Left lobe of liver (tissue), 2 donors: ENCODE results near the gene SLC35F1. TPM values are rescaled to one million over a fixed set of nuclear protein-coding genes. Genes with fewer than 3 reads are reported as not detected.
A peak's percentile ranks its signal among the peaks of the same experiment; 100 is the strongest.

ENCODE experiments used
- ATAC-seq: fragments of 200-7000 bp; cut with Tn5 transposase; one replicate; pipeline ENCODE4 v1.9.1; 2020; ENCODE audit warnings: mild to moderate bottlenecking, moderate library complexity
- DNase-seq: peaks from one replicate; pipeline ENCODE4 v3.0.0-alpha.2; 2020; ENCODE audit warnings: low spot score
- total RNA-seq: library from RNA; stranded (reverse); gene quantifications from one replicate; pipeline ENCODE4 v1.2.1, GENCODE V29; 2021
- donor health status: DM: no; HTN: no; CAD: no; lungs with moderate emphysema.
- donor health status: DM: no; HTN: yes; CAD: no.

Gene SLC35F1
- total RNA-seq, 1 donor from 2014 or later = not detected

- no peak for ATAC-seq
- DNase-seq = no peak
Observed at GRCh38 chr6:118305081-118305480, 398.0 kb downstream of the SLC35F1 start.

- ATAC-seq (peak; percentile 61), DNase-seq (no peak)
Observed at GRCh38 chr6:118306392-118307238, 399.6 kb downstream of the SLC35F1 start.

GRCh38 chr6:118307581-118307980, 400.5 kb downstream of the SLC35F1 start:
- ATAC-seq = peak; percentile 84
- DNase-seq = peak; percentile 68

DNA sequence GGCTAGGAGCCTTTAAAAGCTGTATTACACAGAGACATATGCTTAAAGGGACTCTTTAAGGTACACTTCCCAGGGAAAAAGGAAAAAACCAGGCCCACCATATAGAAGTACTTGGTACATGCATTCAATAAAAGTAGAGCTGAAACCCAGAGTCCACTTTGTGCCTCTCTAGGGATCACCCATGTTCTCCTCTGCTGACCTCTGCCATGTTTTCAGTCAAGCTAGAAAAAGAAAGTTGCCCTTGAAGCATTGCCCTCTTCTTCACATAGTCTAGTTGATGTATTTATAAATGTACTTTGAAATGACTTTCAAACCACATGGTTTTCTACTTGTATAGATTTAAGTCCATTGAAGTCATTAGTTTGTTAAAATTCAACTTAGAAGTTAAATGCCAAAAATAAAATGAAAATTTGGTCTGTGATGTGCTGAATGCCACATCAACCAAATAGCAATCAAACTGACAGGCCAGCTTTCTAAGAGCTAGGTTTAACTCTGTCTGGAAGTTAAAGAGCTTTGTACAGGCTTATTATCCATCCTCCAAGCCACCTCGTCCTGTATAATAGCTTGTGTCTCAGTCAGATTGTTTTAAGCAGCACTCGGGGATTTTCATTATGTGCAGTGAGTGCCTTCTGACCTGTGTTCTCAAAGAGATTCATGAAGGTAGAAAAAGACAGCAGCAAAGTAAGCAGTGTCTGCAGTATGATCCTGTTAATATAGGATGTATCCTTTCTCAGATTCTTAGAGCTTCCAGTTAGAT, 402.5 kb downstream of the SLC35F1 start:
- DNase-seq (no peak), ATAC-seq (no peak)

- DNase-seq (no peak), ATAC-seq (no peak)
Observed at GRCh38 chr6:118313208-118313607, 406.1 kb downstream of the SLC35F1 start.

- DNase-seq = no peak
- no peak for ATAC-seq
Observed at GRCh38 chr6:118313762-118314161, 406.7 kb downstream of the SLC35F1 start.

DNA sequence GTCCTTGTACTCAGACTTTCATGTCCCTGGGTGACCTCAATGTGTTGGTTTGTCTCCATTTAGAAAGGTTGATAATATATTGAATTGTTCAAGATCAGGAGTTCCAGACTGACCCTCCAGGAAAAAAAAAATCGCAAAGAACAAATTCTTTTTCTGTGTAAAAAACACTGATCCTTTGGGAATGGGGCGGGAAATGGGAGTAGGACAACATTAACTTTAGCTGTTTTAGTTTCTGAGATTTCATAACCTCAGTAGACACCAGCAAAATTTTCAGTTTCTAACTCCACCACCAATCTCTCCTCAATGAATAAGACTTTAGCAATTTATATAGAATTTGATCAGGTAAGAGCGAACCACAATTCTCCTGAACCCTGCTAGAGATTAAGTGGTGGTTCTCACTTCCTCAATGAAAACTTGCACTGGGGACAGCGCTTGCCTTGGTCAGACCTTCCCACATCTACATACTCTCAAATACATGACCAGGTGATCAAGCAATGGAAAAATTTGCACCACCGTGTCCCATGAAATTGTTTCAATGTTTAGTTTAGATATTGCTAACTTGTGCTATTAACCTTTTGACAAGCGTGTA, 409.8 kb downstream of the SLC35F1 start:
- ATAC-seq (no peak), DNase-seq (no peak)

GRCh38 chr6:118317581-118318563, 410.8 kb downstream of the SLC35F1 start:
- ATAC-seq (peak; percentile 66), DNase-seq (no peak)

DNA sequence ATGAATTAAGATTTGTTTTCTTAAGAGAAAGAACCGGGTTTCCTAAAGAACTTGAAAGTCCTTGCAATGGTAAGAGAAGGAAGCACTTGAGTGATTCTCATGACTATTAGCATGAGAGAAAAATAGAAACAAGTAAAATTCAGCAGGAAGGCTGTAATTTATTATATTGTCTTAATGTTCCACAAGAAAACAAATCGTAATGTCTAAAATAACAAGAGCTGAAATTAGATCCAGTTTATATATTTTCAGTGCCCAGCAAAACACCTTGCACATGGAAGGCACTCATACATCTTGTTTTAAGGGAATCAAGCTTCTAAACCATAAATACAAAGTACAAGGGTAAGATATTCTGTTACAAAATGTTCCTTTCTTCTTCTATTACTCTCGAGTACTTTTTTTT, 411.6 kb downstream of the SLC35F1 start:
- DNase-seq (no peak), ATAC-seq (no peak)

- DNase-seq (no peak), ATAC-seq (no peak)
Observed at GRCh38 chr6:118319416-118319815, 412.4 kb downstream of the SLC35F1 start.

- ATAC-seq = peak; percentile 86
- DNase-seq = no peak
Observed at GRCh38 chr6:118319894-118320649, 413.0 kb downstream of the SLC35F1 start.

DNA sequence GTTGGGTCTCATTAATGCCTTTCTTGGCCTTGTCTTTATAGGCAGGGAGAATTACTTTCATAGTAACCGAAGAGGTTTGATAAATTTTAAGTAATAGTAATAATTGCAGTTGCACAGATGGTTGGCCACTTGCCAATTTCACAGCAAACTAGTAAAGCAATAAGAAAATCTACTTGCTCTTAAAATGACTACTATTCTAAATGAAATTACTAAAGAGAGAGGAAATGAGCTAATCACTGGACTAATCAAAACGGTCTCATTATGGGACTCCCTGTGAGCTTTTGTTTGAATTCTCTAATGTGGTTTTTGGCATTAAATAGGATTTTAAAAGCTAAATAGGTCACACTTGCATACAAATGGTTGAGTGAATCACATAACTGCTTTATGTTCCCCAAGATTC, 413.6 kb downstream of the SLC35F1 start:
- ATAC-seq (no peak), DNase-seq (no peak)

DNA sequence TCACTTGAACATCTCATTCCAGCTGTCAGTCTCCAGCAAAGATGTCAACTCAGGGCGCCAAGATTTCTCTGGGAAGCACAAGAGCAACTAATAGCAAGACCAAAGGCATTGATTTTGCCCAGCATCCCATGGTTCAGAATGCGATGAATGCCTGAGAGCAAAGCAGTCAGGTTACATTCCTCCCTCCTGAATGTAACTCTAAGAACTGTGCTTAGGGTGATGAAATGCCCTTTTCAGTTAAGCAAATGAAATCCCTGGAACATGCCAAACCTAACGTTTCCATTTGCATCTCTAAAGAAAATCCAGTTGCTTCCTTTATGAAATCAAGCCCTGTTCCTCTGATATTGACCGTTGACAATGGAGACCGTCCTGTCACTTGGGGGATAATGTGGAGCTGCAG, 417.1 kb downstream of the SLC35F1 start:
- no peak for DNase-seq
- ATAC-seq = no peak

DNA sequence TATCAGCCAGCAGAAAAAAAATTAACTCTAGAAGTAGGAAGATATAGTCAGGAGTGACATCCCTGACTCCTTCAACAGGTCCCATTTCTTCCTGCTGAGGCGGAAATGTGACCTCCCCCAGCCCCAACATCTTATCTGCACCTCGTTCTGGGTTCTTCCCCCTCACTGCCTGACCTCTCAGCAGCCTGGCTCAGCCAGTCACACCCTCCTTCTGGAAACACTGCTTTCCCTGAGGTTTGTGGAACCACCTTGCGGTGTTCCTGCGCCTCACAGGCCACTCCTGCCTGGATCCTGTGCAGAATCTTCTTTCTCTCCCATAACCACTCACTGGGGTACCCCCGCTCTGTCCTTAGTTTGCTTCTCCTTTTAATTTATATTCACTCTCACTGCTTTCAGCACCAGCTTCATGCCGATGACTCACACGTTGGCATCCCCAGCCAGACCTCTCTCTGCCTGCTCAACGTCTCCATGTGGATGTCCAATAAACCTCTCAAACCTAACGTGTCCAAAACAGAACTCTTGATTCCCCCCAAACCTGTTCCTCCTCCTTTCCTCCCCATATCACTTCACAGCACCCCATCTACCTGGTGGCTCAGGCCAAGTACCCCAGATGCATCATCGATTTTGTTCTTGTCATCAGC, 418.3 kb downstream of the SLC35F1 start:
- DNase-seq (no peak), ATAC-seq (no peak)

GRCh38 chr6:118326712-118327111, 419.6 kb downstream of the SLC35F1 start:
- DNase-seq = no peak
- ATAC-seq = no peak

- ATAC-seq = peak; percentile 29
- DNase-seq = no peak
Observed at GRCh38 chr6:118327237-118327636, 420.2 kb downstream of the SLC35F1 start.

DNA sequence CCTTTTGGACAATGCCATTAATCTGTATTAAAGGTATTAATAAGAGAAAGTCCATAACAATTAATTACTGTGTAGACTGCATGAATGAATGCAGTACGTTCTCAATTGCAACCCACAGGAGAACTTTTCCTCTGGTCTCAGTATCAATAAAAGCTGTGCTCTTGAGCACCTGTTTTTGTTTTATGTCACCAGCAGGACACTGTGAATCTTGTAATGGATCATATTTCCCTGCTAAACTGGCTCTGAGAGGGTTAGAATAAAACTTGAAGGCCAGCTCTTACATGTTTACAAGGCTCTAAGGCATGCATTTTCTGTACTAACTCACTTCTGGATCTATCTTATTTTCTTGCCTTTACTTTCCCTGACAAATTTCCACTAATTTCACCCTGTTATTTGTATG, 426.7 kb downstream of the SLC35F1 start:
- ATAC-seq = no peak
- no peak for DNase-seq

GRCh38 chr6:118334634-118335033, 427.6 kb downstream of the SLC35F1 start:
- no peak for DNase-seq
- ATAC-seq = no peak

DNA sequence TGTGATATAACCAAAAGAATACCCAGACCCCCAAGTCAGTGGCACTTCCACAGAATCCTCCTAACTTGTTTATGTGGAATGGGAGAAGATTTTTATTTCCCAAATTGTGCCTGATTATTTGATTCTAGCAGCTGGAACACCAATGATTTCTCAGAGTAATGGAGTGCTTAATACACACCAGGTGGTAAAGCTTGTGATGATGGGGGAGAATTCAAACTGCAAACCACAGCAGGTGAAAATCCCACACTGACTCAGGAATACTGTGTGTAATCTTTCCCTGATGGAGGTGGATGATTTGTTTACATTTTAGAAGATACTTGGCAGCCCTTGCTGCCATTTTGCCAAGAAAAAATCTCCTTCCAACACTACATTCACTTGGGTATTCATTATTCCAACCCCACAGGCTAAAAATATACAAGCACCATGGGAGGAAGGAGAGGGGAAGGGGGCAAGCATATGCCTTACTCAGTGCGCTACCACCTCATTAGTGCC, 428.3 kb downstream of the SLC35F1 start:
- ATAC-seq (peak; percentile 32), DNase-seq (no peak)
